ENCODE data around the gene MAGOH. TPM values are rescaled to one million over a fixed set of nuclear protein-coding genes. Genes with fewer than 3 reads are reported as not detected.

The MAGOH gene
- total and polyA plus RNA-seq, 2 of the 13 experiments (the other 11 are each of a cell fraction or from before 2014, with no cell fraction given) = 24.1 to 87.0 TPM

DNA sequence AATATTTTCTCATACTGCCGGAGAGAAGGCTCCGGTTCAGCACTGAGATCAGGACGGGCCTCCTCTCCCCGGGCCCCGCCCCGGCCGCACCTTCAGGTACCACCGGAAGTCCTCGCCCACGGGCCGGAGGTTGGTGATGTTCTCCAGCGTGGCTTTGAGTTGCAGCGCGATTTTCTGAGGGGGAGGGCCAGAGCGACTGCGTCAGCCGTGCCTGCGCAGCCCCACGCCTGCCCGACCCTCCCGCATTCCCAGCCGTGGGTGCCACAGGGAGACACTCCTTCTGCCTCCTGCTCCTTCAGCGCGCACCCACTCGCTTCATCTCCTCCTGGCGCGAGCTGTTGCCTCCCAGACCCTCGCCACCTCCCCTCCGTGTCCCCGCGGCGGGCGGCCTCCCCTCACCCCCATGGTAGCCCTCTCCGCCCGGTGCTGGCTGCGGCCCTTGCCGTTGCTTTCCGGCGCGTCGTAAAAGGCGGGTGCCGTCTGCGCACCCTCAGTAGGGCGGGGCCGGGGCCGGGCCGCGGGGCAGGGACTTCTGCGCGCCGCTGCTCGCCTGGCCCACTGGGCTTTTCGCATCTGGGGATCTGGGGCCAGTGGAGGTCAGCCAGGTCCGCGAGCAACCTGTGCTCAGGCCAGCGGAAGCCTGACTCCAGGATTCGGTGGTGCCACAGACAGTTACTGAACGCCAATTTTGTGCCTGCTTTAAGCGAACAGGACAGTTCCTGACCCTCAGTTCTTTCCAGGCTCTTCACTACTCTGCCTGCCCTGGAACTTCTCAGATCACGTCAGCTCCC is 18.0 kb downstream of the MAGOH start, which contains the start of gene CZIB (continued):
- TF ChIP-seq, protein P1, sequence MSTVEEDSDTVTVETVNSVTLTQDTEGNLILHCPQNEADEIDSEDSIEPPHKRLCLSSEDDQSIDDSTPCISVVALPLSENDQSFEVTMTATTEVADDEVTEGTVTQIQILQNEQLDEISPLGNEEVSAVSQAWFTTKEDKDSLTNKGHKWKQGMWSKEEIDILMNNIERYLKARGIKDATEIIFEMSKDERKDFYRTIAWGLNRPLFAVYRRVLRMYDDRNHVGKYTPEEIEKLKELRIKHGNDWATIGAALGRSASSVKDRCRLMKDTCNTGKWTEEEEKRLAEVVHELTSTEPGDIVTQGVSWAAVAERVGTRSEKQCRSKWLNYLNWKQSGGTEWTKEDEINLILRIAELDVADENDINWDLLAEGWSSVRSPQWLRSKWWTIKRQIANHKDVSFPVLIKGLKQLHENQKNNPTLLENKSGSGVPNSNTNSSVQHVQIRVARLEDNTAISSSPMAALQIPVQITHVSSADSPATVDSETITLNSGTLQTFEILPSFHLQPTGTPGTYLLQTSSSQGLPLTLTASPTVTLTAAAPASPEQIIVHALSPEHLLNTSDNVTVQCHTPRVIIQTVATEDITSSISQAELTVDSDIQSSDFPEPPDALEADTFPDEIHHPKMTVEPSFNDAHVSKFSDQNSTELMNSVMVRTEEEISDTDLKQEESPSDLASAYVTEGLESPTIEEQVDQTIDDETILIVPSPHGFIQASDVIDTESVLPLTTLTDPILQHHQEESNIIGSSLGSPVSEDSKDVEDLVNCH (CRISPR knock-in tag; IDR thresholded peaks at IDR 0.05) = no peak
- peak; percentile 60; the same call in 1 of the 2 replicates for TF ChIP-seq MIER2 (CRISPR knock-in tag; IDR thresholded peaks at IDR 0.05)
- no peak for TF ChIP-seq NBN (conservative IDR thresholded peaks at IDR 0.05)
- 0 out of 2 replicates have a peak, but pooled peaks have one; percentile 15 for TF ChIP-seq ZNF589 (CRISPR knock-in tag; conservative IDR thresholded peaks at IDR 0.05)
- peak; percentile 30 for TF ChIP-seq ZBTB21 (CRISPR knock-in tag; IDR thresholded peaks at IDR 0.05)
- peak; percentile 33; the same call in 1 of the 2 replicates for TF ChIP-seq JDP2 (CRISPR knock-in tag; IDR thresholded peaks at IDR 0.05; ENCODE audit: borderline replicate concordance)
- TF ChIP-seq ZNF547 (CRISPR knock-in tag; IDR thresholded peaks at IDR 0.05) = peak; percentile 71
- TF ChIP-seq THYN1 (CRISPR knock-in tag; IDR thresholded peaks at IDR 0.05; ENCODE audit: borderline replicate concordance, low read depth) = no peak
- TF ChIP-seq ZNF572 (CRISPR knock-in tag; IDR thresholded peaks at IDR 0.05) = 0 out of 2 replicates have a peak, but pooled peaks have one; percentile 13
- peak; percentile 55; the same call in 1 of the 2 replicates for TF ChIP-seq ZNF33B (CRISPR knock-in tag; IDR thresholded peaks at IDR 0.05)
- TF ChIP-seq CREB1 (IDR thresholded peaks at IDR 0.05) = peak; percentile 57
- peak; percentile 81 for TF ChIP-seq CREB1 (CRISPR knock-in tag; IDR thresholded peaks at IDR 0.05)
- peak; percentile 96 for TF ChIP-seq EED (CRISPR knock-in tag; IDR thresholded peaks at IDR 0.05)
- TF ChIP-seq ZBTB1 (CRISPR knock-in tag; IDR thresholded peaks at IDR 0.05; ENCODE audit: borderline replicate concordance) = no peak
- TF ChIP-seq, protein P2, sequence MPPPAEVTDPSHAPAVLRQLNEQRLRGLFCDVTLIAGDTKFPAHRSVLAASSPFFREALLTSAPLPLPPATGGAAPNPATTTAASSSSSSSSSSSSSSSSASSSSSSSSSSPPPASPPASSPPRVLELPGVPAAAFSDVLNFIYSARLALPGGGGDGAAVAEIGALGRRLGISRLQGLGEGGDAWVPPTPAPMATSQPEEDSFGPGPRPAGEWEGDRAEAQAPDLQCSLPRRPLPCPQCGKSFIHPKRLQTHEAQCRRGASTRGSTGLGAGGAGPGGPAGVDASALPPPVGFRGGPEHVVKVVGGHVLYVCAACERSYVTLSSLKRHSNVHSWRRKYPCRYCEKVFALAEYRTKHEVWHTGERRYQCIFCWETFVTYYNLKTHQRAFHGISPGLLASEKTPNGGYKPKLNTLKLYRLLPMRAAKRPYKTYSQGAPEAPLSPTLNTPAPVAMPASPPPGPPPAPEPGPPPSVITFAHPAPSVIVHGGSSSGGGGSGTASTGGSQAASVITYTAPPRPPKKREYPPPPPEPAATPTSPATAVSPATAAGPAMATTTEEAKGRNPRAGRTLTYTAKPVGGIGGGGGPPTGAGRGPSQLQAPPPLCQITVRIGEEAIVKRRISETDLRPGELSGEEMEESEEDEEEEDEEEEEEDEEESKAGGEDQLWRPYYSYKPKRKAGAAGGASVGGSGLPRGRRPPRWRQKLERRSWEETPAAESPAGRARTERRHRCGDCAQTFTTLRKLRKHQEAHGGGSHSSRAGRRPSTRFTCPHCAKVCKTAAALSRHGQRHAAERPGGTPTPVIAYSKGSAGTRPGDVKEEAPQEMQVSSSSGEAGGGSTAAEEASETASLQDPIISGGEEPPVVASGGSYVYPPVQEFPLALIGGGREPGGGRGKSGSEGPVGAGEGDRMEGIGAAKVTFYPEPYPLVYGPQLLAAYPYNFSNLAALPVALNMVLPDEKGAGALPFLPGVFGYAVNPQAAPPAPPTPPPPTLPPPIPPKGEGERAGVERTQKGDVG (CRISPR knock-in tag; IDR thresholded peaks at IDR 0.05; ENCODE audit: borderline replicate concordance) = peak; percentile 89; the same call in 1 of the 2 replicates
- TF ChIP-seq NFIC (IDR thresholded peaks at IDR 0.05; ENCODE audit: low read length) = 0 out of 2 replicates have a peak, but pooled peaks have one; percentile 8
- TF ChIP-seq, protein P3, sequence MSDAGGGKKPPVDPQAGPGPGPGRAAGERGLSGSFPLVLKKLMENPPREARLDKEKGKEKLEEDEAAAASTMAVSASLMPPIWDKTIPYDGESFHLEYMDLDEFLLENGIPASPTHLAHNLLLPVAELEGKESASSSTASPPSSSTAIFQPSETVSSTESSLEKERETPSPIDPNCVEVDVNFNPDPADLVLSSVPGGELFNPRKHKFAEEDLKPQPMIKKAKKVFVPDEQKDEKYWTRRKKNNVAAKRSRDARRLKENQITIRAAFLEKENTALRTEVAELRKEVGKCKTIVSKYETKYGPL (CRISPR knock-in tag; IDR thresholded peaks at IDR 0.05) = no peak
- TF ChIP-seq, protein P4, sequence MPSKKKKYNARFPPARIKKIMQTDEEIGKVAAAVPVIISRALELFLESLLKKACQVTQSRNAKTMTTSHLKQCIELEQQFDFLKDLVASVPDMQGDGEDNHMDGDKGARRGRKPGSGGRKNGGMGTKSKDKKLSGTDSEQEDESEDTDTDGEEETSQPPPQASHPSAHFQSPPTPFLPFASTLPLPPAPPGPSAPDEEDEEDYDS (CRISPR knock-in tag; IDR thresholded peaks at IDR 0.05) = peak; percentile 87
- TF ChIP-seq ZNF382 (CRISPR knock-in tag; IDR thresholded peaks at IDR 0.05; ENCODE audit: borderline replicate concordance) = no peak
- TF ChIP-seq ZNF343 (CRISPR knock-in tag; IDR thresholded peaks at IDR 0.05) = peak; percentile 72; the same call in 1 of the 2 replicates
- TF ChIP-seq ZFP36L1 (CRISPR knock-in tag; IDR thresholded peaks at IDR 0.05) = peak; percentile 22
- TF ChIP-seq ZMYM2 (CRISPR knock-in tag; IDR thresholded peaks at IDR 0.05) = no peak
- peak; percentile 99 for TF ChIP-seq ZNF619 (CRISPR knock-in tag; IDR thresholded peaks at IDR 0.05)
- TF ChIP-seq FIP1L1 (IDR thresholded peaks at IDR 0.05; ENCODE audit: borderline replicate concordance, insufficient read depth, low read depth, low read length) = no peak

Data from HepG2 (cell line).